NCI-H345 treated with DMSO at 0.1 percent for 48 hours (cell line): ENCODE data around the gene ARHGEF28.

Source experiments
- DNase-seq: peaks from one replicate; lab custom pipeline; 2025; ENCODE audit not compliant: unreplicated experiment; lab: John Stamatoyannopoulos, UW

Gene ARHGEF28

DNA sequence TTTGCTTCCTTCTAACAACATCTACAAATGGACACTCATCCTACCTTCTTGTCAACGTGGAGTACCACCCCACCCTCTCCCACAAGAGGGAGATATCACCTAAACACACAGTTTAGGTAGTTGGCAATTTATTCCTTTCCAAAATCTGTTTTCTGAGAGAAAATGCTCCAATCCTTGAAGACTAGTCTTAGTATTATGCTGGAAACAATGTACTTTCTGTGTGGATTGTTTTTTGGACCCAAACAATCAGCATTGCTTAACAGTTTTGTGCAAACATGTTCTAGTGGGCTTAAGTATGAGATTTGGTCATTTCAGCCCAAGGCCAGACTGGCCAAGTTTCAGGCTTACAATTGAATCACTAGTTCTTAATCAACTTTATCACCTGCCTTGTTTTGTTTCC lies 359.1 kb downstream of the ARHGEF28 start:
- no peak for DNase-seq

DNA sequence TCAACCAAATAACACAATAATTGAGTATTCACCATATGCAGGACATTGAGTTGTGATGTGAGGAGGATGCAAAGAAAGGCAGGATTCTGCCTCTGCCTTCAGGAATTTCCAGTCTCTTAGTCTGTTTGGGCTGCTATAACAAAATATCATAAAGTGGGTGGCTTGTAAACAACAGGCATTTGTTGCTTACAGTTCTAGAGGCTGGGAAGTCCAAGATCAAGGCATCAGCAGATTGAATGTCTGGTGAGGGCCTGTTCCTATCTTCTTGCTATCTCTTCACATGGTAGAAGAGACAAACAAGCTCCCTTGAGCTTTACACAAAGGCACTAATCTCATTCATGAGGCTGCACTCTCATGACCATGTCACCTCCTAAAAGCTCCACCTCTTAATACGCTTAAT lies 360.7 kb downstream of the ARHGEF28 start:
- DNase-seq, result no peak

- no peak for DNase-seq
Observed at GRCh38 chr5:73987915-73988314, 361.9 kb downstream of the ARHGEF28 start.

GRCh38 chr5:73989956-73990355 lies 364.0 kb downstream of the ARHGEF28 start:
- no peak for DNase-seq
